SK-N-MC (cell line): ENCODE measurements around the gene PFN1.

ENCODE experiments used
- DNase-seq: peaks from one replicate; pipeline ENCODE4 v3.0.0-alpha.2; 2011; ENCODE audit warnings: low read depth, low spot score
- H3K27ac ChIP-seq: fragments of 200-600 bp; sonication (generic); 2 replicates; pipeline ENCODE4 v1.5.1; 2016; ENCODE audit warnings: mixed run types
- H3K36me3 ChIP-seq: fragments of 200-600 bp; sonication (generic); 2 replicates; pipeline ENCODE4 v1.6.1; 2017; ENCODE audit warnings: antibody characterized with exemption, low read length, mixed read lengths; ENCODE audit not compliant: insufficient read depth
- H3K4me3 ChIP-seq: fragments of 200-600 bp; sonication (generic); 2 replicates; pipeline ENCODE4 v1.5.1; 2016
- H3K9ac ChIP-seq: fragments of 200-600 bp; sonication (generic); 2 replicates; pipeline ENCODE4 v1.8.0; 2017; ENCODE audit warnings: mixed run types, mixed read lengths; ENCODE audit not compliant: insufficient read length
- H3K9me3 ChIP-seq: fragments of 200-600 bp; sonication (generic); 2 replicates; pipeline ENCODE4 v1.6.1; 2017; ENCODE audit warnings: low read depth, mild to moderate bottlenecking, antibody characterized with exemption, low read length, moderate library complexity, mixed read lengths
- EZH2 ChIP-seq: fragments of 200-600 bp; sonication (generic); IDR thresholded peaks from one replicate; pipeline ENCODE4 v1.6.1; 2017; ENCODE audit warnings: antibody characterized with exemption
- FOXP2 ChIP-seq: optimal IDR thresholded peaks from 2 replicates; pipeline ENCODE3; 2011; ENCODE audit warnings: mild to moderate bottlenecking, moderate library complexity; ENCODE audit not compliant: insufficient read depth; ENCODE audit errors: extremely low read length, control extremely low read depth
- POLR2AphosphoS5 ChIP-seq: IDR thresholded peaks from 2 replicates; pipeline ENCODE4 v1.6.1; 2012; ENCODE audit warnings: mild to moderate bottlenecking, low read depth, low read length, borderline replicate concordance

The PFN1 gene

GRCh38 chr17:4969551-4970173 lies 21.3 kb upstream of the PFN1 start:
- H3K9ac ChIP-seq: peak overlapping the region; percentile 37
- peaks cover 14% of the 10 kb centered on the region for H3K36me3 ChIP-seq
- H3K4me3 ChIP-seq: no peak overlapping the region
- DNase-seq: no peak
- H3K27ac ChIP-seq: peak overlapping the region; percentile 36; the same call in 1 of the 2 replicates
- H3K9me3 ChIP-seq: no peaks in the 10 kb centered on the region
- TF ChIP-seq EZH2 (no peak), FOXP2 (no peak), POLR2AphosphoS5 (no peak)

GRCh38 chr17:4969047-4969550 lies 20.8 kb upstream of the PFN1 start:
- Histone ChIP-seq H3K27ac (peak overlapping the region; percentile 36; the same call in 1 of the 2 replicates), H3K9ac (peak overlapping the region; percentile 89), H3K4me3 (peak overlapping the region; percentile 98), H3K36me3 (peaks cover 14% of the 10 kb centered on the region), H3K9me3 (no peaks in the 10 kb centered on the region)
- TF ChIP-seq FOXP2 (no peak), EZH2 (no peak), POLR2AphosphoS5 (no peak)
- no peak for DNase-seq

GRCh38 chr17:4968486-4969046 lies 20.2 kb upstream of the PFN1 start:
- no peak for TF ChIP-seq EZH2
- no peak for TF ChIP-seq FOXP2
- no peak for TF ChIP-seq POLR2AphosphoS5
- Histone ChIP-seq H3K36me3 (peaks cover 14% of the 10 kb centered on the region), H3K4me3 (peak overlapping the region; percentile 98), H3K9me3 (no peaks in the 10 kb centered on the region), H3K27ac (peak overlapping the region; percentile 98), H3K9ac (peak overlapping the region; percentile 89)
- no peak for DNase-seq

GRCh38 chr17:4967539-4968485 lies 19.5 kb upstream of the PFN1 start, which contains the start of gene SPAG7:
Gene SPAG7 (minus strand): TSS chr17:4967817. CDS start chr17:4967804, 13 bp downstream.
- Histone ChIP-seq H3K27ac (peak within 1 kb of the TSS; percentile 98), H3K9ac (peak within 1 kb of the TSS; percentile 89), H3K4me3 (peak within 1 kb of the TSS; percentile 98), H3K9me3 (no peaks in the 10 kb centered on the region), H3K36me3 (peaks cover 14% of the 10 kb centered on the region)
- peak; percentile 66 for DNase-seq
- TF ChIP-seq POLR2AphosphoS5 (peak; percentile 51; the same call in 1 of the 2 replicates), EZH2 (no peak), FOXP2 (peak; percentile 10)

- DNase-seq: peak; percentile 90
- no peaks in the 10 kb centered on the region for H3K9me3 ChIP-seq
- peak overlapping the region; percentile 98 for H3K4me3 ChIP-seq
- TF ChIP-seq FOXP2 (no peak), POLR2AphosphoS5 (no peak), EZH2 (no peak)
- peak overlapping the region; percentile 89 for H3K9ac ChIP-seq
- H3K27ac ChIP-seq: peak overlapping the region; percentile 98
- peaks cover 14% of the 10 kb centered on the region for H3K36me3 ChIP-seq
Measured at GRCh38 chr17:4966844-4967538, 18.7 kb upstream of the PFN1 start.

GRCh38 chr17:4965311-4965986 lies 17.1 kb upstream of the PFN1 start:
- no peak overlapping the region for H3K27ac ChIP-seq
- no peak overlapping the region for H3K9ac ChIP-seq
- no peak overlapping the region for H3K4me3 ChIP-seq
- H3K36me3 ChIP-seq: peaks cover 17% of the 10 kb centered on the region
- H3K9me3 ChIP-seq: no peaks in the 10 kb centered on the region
- no peak for TF ChIP-seq FOXP2
- TF ChIP-seq POLR2AphosphoS5: no peak
- TF ChIP-seq EZH2: no peak
- DNase-seq: no peak

- no peak overlapping the region for H3K4me3 ChIP-seq
- no peak overlapping the region for H3K9ac ChIP-seq
- TF ChIP-seq FOXP2 (no peak), EZH2 (no peak), POLR2AphosphoS5 (no peak)
- DNase-seq: no peak
- no peak overlapping the region for H3K27ac ChIP-seq
- H3K36me3 ChIP-seq: peaks cover 15% of the 10 kb centered on the region; the same call in 1 of the 2 replicates
- no peaks in the 10 kb centered on the region for H3K9me3 ChIP-seq
Measured at GRCh38 chr17:4960279-4960922, 12.1 kb upstream of the PFN1 start.
